Activated naive CD4-positive, alpha-beta T cell treated with anti-CD3 and anti-CD28 coated beads for 36 hours (primary cell): ENCODE measurements around the gene ZNF608. TPM values are rescaled to one million over a fixed set of nuclear protein-coding genes. Genes with fewer than 3 reads are reported as not detected.

Source experiments
- CTCF ChIA-PET: fragments of 350-600 bp; sonication (Branson Sonifier 250); formaldehyde crosslinking; loops from one replicate; lab custom pipeline; 2021; ENCODE audit warnings: antibody characterized with exemption; lab: Charles Lee
- DNase-seq: peaks from one replicate; pipeline ENCODE4 v3.0.0-alpha.2; 2020
- H3K27ac Mint-ChIP-seq: one replicate; pipeline ENCODE4 v1.8.0; 2021; ENCODE audit warnings: mild to moderate bottlenecking, mixed read lengths
- H3K27me3 Mint-ChIP-seq: one replicate; pipeline ENCODE4 v1.8.0; 2021; ENCODE audit warnings: low read depth, mixed read lengths
- H3K36me3 Mint-ChIP-seq: one replicate; pipeline ENCODE4 v1.8.0; 2021; ENCODE audit warnings: low read depth, mixed read lengths
- H3K4me1 Mint-ChIP-seq: one replicate; pipeline ENCODE4 v1.8.0; 2021; ENCODE audit warnings: low read depth, mixed read lengths
- H3K4me3 Mint-ChIP-seq: one replicate; pipeline ENCODE4 v1.8.0; 2021; ENCODE audit warnings: mild to moderate bottlenecking, moderate library complexity, mixed read lengths
- H3K9me3 Mint-ChIP-seq: one replicate; pipeline ENCODE4 v1.8.0; 2021; ENCODE audit warnings: mixed read lengths
- intact Hi-C: fragments of 100-400 bp; cut with micrococcal nuclease; formaldehyde crosslinking; loops from one replicate; pipeline ENCODE4 v1.15.1; 2023
- total RNA-seq, 2 experiments: library from RNA; stranded (reverse); gene quantifications; one replicate each; pipeline ENCODE4 v1.2.3, GENCODE V29; 2021

ZNF608 gene
- total RNA-seq, 2 experiments from 2014 or later = not detected

DNA sequence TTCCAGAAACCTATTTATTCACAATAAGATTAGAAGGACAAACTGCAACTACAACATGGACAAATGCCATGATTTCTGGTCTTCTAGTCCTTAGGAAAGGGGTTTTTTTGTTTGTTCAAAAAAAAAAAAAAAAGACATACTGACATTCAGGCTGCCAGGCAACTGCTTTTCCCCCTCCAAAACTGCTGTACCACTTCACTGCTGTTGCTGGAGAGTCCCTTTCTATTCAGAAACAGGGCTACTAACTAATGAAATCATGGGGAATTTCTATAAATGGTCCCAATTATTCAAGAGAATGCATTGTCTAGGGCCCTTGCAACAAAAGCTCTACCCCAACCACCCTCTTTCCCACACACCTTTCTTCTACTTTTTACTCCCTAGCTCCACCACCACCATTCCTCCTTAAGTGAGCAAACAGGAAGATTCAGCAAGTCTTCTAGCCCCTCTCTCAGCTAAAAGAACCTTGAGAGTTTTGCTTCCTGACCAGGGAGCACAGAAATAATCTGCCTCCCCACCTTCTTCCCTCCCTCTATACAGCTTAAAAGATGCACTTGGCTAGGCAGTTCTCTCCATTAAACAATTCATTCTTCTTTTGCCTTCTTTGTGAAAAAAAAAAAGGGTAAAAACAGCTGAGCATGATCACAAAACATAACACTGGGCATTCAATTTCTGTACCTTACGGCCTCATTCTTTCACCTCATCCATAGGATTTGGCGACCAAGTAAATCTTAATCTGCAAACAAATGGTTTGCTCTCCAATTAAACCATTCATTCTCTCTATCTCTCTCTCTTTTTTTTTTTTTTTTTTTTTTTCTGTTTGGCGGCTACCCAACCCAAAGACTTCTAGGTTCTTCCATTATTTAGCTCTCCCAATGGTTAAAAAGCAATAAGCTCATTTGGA is 13.8 kb downstream of the ZNF608 start:
- H3K27ac Mint-ChIP-seq = no peak overlapping the region
- intact Hi-C loops = no loop called here
- H3K36me3 Mint-ChIP-seq = no peaks in the 10 kb centered on the region
- peaks cover 33% of the 10 kb centered on the region for H3K27me3 Mint-ChIP-seq
- peaks cover 3% of the 10 kb centered on the region for H3K9me3 Mint-ChIP-seq
- no peak for DNase-seq
- H3K4me1 Mint-ChIP-seq = no peaks in the 10 kb centered on the region
- CTCF ChIA-PET = interaction anchor here (0.7 kb wide), 1 partner anchor 67 kb away, joined by 3 read pairs; no protein-coding TSS in a partner anchor
- H3K4me3 Mint-ChIP-seq = no peak overlapping the region

DNA sequence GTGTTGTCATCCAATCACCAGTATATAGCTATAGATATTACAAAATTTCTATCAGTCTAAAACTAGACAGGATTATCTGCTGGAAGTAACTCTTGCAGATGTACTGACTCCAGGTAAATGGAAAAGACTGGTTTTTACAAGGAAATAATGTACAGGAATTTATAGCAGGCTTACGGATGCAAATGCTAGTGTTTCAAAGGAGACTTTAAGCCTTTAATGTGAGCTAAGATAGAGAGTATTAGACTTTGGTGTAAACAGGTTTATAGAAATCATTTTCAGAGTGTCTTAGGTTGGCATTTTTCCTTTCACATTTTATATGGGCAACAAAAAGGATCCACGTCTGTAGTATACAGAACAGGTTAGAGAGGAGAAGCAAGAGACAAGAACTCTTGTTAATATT is 16.1 kb downstream of the ZNF608 start:
- DNase-seq = no peak
- Mint-ChIP-seq H3K36me3 (no peaks in the 10 kb centered on the region), H3K4me3 (no peak overlapping the region), H3K4me1 (no peaks in the 10 kb centered on the region), H3K27ac (no peak overlapping the region), H3K27me3 (peaks cover 20% of the 10 kb centered on the region), H3K9me3 (peaks cover under 1% of the 10 kb centered on the region)
- intact Hi-C loops = no loop called here
- CTCF ChIA-PET = interaction anchor here (0.6 kb wide), 1 partner anchor 264 kb away, joined by 4 read pairs; no protein-coding TSS in a partner anchor

DNA sequence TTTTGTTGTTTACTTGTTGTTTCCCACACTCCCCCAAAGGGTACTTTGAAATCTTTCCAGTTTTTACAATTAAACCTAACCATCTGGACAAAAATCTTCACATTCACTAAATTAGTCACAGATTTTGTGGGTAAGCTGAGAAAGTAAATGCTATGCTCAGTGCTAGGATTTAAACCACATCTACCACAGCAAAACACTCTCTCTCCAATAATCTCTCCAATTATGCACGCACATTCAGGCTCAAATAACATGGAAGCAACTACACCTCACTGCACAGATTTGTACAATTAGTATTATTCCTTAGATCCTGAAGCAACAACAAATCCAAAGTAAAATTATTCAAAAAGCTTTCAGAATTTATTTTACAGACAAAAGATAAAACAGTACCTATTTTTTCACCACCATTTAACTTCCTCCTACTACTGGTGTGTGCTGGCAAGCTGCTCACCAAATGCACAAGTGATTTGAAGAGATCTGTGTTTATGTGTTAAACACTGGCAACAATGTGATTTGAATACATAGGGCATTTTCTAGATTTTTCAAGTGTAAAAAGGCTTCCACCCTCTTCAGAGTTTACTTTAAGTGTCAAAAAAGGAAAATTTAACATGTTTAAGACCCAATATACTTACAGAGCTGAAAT is 16.6 kb downstream of the ZNF608 start:
- H3K4me3 Mint-ChIP-seq = no peak overlapping the region
- no peaks in the 10 kb centered on the region for H3K9me3 Mint-ChIP-seq
- DNase-seq = no peak
- CTCF ChIA-PET = interaction anchor here (0.5 to 0.6 kb wide), 2 partner anchors 263 to 708 kb away, joined by 3 to 4 read pairs; no protein-coding TSS in a partner anchor
- H3K4me1 Mint-ChIP-seq = no peaks in the 10 kb centered on the region
- no peaks in the 10 kb centered on the region for H3K36me3 Mint-ChIP-seq
- H3K27me3 Mint-ChIP-seq = peaks cover 16% of the 10 kb centered on the region
- H3K27ac Mint-ChIP-seq = no peak overlapping the region
- intact Hi-C loops = no loop called here

- H3K27ac Mint-ChIP-seq = no peak overlapping the region
- no peaks in the 10 kb centered on the region for H3K36me3 Mint-ChIP-seq
- CTCF ChIA-PET = no interaction called here
- H3K4me1 Mint-ChIP-seq = no peaks in the 10 kb centered on the region
- no peaks in the 10 kb centered on the region for H3K9me3 Mint-ChIP-seq
- no peak overlapping the region for H3K4me3 Mint-ChIP-seq
- DNase-seq = no peak
- H3K27me3 Mint-ChIP-seq = peaks cover 10% of the 10 kb centered on the region
- intact Hi-C loops = no loop called here
Measured at GRCh38 chr5:124728968-124729332, 17.5 kb downstream of the ZNF608 start.

- CTCF ChIA-PET = no interaction called here
- intact Hi-C loops = no loop called here
- DNase-seq = no peak
Measured at GRCh38 chr5:124728331-124728967, 18.0 kb downstream of the ZNF608 start.

DNA sequence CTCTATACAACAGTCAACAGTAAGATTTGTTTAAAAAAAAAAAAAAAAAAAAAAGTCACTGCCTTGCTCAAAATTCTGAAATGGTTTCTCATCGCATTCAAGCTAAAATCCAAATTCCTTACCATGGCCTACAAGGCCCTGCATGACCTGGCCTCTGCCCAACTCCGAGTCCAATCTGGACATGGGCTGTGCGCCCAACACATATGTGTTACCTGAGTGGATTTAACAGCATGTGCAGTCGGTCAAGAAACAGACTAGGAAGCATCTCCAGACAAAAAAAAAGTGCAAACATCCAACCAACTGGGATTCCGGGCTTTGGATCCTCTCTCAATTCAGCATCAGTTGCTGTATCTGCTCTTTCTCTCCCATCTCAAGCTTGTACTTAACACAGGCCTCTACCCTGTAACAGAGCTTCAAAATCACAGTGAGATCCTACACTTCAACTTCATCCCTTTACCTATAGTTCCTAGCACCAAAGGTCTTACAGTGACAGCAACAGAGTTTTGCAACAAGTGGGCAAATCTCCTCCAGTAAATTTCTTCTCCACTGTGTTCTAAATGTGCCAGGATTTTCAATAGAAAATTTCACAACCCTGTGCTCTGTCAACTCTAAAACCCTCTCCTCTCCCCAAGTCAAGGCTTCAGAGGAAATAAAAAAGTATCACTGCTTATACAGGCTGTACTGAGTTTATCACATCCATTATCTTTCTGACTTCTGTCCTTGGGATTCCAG is 19.6 kb downstream of the ZNF608 start:
- Mint-ChIP-seq H3K27me3 (peaks cover under 1% of the 10 kb centered on the region), H3K4me1 (no peaks in the 10 kb centered on the region), H3K36me3 (no peaks in the 10 kb centered on the region), H3K9me3 (no peaks in the 10 kb centered on the region), H3K4me3 (no peak overlapping the region), H3K27ac (no peak overlapping the region)
- DNase-seq = no peak
- intact Hi-C loops = no loop called here
- CTCF ChIA-PET = interaction anchor here (0.7 kb wide), 1 partner anchor 412 kb away, joined by 3 read pairs; no protein-coding TSS in a partner anchor

More at GRCh38 chr5:124728331-124728967, 18.0 kb downstream of the ZNF608 start:
- Mint-ChIP-seq H3K27me3 (peaks cover 9% of the 10 kb centered on the region), H3K27ac (no peak overlapping the region), H3K36me3 (no peaks in the 10 kb centered on the region), H3K4me1 (no peaks in the 10 kb centered on the region), H3K4me3 (no peak overlapping the region), H3K9me3 (no peaks in the 10 kb centered on the region)

GRCh38 chr5:124725622-124726258 is 20.7 kb downstream of the ZNF608 start:
- Mint-ChIP-seq H3K4me1 (no peaks in the 10 kb centered on the region), H3K4me3 (no peak overlapping the region), H3K27me3 (no peaks in the 10 kb centered on the region), H3K27ac (no peak overlapping the region), H3K9me3 (no peaks in the 10 kb centered on the region), H3K36me3 (no peaks in the 10 kb centered on the region)
- CTCF ChIA-PET = no interaction called here
- no peak for DNase-seq
- intact Hi-C loops = no loop called here

DNA sequence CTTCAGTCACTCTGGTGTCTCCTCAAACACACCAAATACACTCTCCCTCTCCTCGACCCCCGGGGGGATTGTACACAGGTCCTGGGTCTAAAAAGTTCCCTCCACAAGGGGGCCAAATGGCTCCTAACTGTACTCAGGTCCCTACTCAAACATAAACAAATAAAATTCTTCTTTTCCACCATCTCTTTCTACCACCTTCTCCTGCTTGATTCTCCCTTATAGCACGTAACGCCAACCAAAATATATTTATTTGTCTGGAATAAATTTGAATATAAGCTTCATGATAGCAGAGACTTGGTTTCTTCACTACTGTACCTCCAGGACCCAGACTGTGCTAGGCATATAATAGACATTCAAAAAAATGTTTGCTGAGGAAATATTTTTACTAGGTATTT is 21.4 kb downstream of the ZNF608 start:
- no peak overlapping the region for H3K27ac Mint-ChIP-seq
- no peaks in the 10 kb centered on the region for H3K4me1 Mint-ChIP-seq
- no peaks in the 10 kb centered on the region for H3K27me3 Mint-ChIP-seq
- intact Hi-C loops = no loop called here
- H3K4me3 Mint-ChIP-seq = no peak overlapping the region
- H3K36me3 Mint-ChIP-seq = no peaks in the 10 kb centered on the region
- H3K9me3 Mint-ChIP-seq = no peaks in the 10 kb centered on the region
- no peak for DNase-seq
- CTCF ChIA-PET = no interaction called here

GRCh38 chr5:124724357-124725039 is 21.9 kb downstream of the ZNF608 start:
- DNase-seq = no peak
- Mint-ChIP-seq H3K4me3 (no peak overlapping the region), H3K9me3 (no peaks in the 10 kb centered on the region), H3K27ac (no peak overlapping the region), H3K36me3 (no peaks in the 10 kb centered on the region), H3K4me1 (no peaks in the 10 kb centered on the region), H3K27me3 (no peaks in the 10 kb centered on the region)
- intact Hi-C loops = no loop called here
- CTCF ChIA-PET = no interaction called here

DNA sequence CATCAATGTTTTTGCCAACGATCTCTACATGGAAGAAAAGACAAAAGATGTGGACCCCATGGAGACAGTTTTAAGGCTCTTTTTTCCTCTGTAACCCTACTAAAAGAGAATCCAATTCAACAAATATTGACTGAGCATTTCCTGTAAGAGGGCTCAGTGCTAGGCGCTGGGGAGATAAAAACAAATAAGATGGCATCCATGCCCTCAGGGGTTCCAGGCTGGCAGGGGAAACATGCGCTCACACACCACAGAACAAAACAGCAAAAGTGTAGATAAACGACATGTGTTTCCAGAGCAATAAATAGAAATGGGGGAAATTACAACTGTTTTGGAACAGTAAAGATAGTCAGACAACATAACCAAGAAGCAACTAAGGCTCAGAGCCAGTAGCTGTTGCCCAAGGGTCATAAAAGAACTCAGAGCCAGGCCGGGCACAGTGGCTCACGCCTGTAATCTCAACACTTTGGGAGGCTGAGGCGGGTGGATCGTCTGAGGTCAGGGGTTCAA is 25.2 kb downstream of the ZNF608 start:
- Mint-ChIP-seq H3K9me3 (no peaks in the 10 kb centered on the region), H3K4me1 (no peaks in the 10 kb centered on the region), H3K27ac (no peak overlapping the region), H3K27me3 (no peaks in the 10 kb centered on the region), H3K4me3 (no peak overlapping the region), H3K36me3 (no peaks in the 10 kb centered on the region)
- no peak for DNase-seq
- intact Hi-C loops = no loop called here
- CTCF ChIA-PET = interaction anchor here (0.6 kb wide), 1 partner anchor 823 kb away, joined by 4 read pairs; no protein-coding TSS in a partner anchor

DNA sequence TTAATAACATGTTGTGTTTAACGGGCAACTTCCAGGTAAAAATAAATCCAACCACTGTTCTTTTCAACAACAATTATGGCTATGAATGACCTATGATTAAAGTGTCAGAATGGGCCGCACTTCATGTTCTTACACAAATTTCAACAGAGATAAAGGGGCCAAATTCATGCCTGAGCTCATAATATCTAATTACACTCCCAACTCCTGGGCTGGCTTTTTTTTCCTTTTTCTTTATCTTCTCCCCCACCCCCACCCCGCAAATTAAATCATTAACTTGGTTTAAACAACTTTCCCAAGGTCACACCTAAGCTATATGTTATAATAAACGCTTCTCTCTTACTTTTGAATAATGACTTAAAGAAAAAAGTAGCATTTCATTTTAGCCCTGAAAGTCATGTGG is 25.8 kb downstream of the ZNF608 start:
- Mint-ChIP-seq H3K4me1 (no peaks in the 10 kb centered on the region), H3K27me3 (no peaks in the 10 kb centered on the region), H3K4me3 (no peak overlapping the region), H3K36me3 (no peaks in the 10 kb centered on the region), H3K9me3 (no peaks in the 10 kb centered on the region), H3K27ac (no peak overlapping the region)
- no peak for DNase-seq
- CTCF ChIA-PET = no interaction called here
- intact Hi-C loops = no loop called here
